Lower leg skin (tissue), 4 donors: ENCODE results near the gene RBL1. TPM values are rescaled to one million over a fixed set of nuclear protein-coding genes. Genes with fewer than 3 reads are reported as not detected.

Experiments used
- DNase-seq, 2 donors: peaks; one replicate each; pipeline ENCODE4 v3.0.0-alpha.2; 2019; ENCODE audit warnings: low spot score in 2 of 2
- H3K4me3 ChIP-seq: fragments of 200-600 bp; sonication (generic); 2 replicates; pipeline ENCODE4 v1.5.1; 2017; ENCODE audit warnings: mild to moderate bottlenecking, low read depth; ENCODE audit not compliant: poor library complexity, severe bottlenecking
- POLR2A ChIP-seq, 2 donors: fragments of 450-650 bp; IDR thresholded peaks; one replicate each; pipeline ENCODE4 v1.6.1; 2016 to 2017; ENCODE audit warnings: antibody characterized with exemption in 2 of 2, mild to moderate bottlenecking in 1 of 2, moderate library complexity in 1 of 2
- WGBS, 2 donors: methylation state at CpG; one replicate each; pipeline ENCODE4 v1.1.5; 2018; 5-methylcytosine and 5-hydroxymethylcytosine counted together
- intact Hi-C: fragments of 100-400 bp; cut with DNase I; formaldehyde crosslinking; loops from one replicate; pipeline ENCODE4 v1.15.0; 2023; ENCODE audit warnings: low total_unique reads
- total RNA-seq, 4 donors: library from RNA; depleted of rRNA; stranded (reverse); fragments of >200 nt; gene quantifications; one replicate each; pipeline ENCODE4 v1.1.0, GENCODE V29; 2016
- TF ChIP-seq, protein P1 (sequence below), 3 donors: fragments of 450-650 bp; IDR thresholded peaks; one replicate each; pipeline ENCODE4 v1.5.1; 2016; ENCODE audit warnings: antibody characterized with exemption in 3 of 3, mild to moderate bottlenecking in 3 of 3, moderate library complexity in 2 of 3

RBL1 gene, protein sequence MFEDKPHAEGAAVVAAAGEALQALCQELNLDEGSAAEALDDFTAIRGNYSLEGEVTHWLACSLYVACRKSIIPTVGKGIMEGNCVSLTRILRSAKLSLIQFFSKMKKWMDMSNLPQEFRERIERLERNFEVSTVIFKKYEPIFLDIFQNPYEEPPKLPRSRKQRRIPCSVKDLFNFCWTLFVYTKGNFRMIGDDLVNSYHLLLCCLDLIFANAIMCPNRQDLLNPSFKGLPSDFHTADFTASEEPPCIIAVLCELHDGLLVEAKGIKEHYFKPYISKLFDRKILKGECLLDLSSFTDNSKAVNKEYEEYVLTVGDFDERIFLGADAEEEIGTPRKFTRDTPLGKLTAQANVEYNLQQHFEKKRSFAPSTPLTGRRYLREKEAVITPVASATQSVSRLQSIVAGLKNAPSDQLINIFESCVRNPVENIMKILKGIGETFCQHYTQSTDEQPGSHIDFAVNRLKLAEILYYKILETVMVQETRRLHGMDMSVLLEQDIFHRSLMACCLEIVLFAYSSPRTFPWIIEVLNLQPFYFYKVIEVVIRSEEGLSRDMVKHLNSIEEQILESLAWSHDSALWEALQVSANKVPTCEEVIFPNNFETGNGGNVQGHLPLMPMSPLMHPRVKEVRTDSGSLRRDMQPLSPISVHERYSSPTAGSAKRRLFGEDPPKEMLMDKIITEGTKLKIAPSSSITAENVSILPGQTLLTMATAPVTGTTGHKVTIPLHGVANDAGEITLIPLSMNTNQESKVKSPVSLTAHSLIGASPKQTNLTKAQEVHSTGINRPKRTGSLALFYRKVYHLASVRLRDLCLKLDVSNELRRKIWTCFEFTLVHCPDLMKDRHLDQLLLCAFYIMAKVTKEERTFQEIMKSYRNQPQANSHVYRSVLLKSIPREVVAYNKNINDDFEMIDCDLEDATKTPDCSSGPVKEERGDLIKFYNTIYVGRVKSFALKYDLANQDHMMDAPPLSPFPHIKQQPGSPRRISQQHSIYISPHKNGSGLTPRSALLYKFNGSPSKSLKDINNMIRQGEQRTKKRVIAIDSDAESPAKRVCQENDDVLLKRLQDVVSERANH
- total RNA-seq, result 1 to 10 TPM; 3.4 to 5.3 (median 4.8) TPM

GRCh38 chr20:37095599-37096414 lies at the start of gene RBL1:
TSS of gene RBL1 (minus strand) at chr20:37095997. CDS start at chr20:37095928, 69 bp downstream.
- TF ChIP-seq POLR2A (IDR thresholded peaks at IDR 0.05), result no peak
- intact Hi-C loops, result no loop called here
- WGBS, 2 donors, result 0% methylated on average over 37 to 42 of the region's 58 CpGs
- H3K4me3 ChIP-seq, result peak within 1 kb of the TSS; percentile 57
- peak; percentile 67 to 94 for DNase-seq

DNA sequence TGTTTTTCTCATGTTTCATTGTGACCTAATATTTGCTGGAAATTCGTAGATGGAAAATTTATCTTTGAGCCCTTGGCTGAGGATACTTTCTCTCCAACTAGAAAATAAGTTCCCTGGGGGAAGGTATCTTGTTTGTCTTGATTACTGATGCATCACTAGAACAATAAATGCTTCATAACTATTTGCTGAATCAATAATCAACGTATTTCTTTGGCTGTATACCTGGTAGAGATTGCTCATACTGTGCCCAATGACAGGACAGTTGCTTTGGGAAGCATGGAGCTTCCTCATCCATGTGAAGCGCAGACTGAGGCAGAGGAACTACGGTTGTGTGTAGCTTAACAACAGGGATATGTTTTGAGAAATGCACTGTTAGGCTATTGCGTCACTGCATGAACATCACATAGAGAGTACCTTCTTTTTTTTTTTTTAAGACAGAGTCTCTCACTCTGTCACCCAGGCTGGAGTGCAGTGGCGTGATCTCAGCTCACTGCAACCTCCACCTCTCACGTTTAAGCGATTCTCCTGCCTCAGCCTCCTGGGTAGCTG lies 49.1 kb upstream of the RBL1 start:
- H3K4me3 ChIP-seq, result no peak overlapping the region
- no peak for TF ChIP-seq POLR2A (IDR thresholded peaks at IDR 0.05)
- TF ChIP-seq, protein P1, sequence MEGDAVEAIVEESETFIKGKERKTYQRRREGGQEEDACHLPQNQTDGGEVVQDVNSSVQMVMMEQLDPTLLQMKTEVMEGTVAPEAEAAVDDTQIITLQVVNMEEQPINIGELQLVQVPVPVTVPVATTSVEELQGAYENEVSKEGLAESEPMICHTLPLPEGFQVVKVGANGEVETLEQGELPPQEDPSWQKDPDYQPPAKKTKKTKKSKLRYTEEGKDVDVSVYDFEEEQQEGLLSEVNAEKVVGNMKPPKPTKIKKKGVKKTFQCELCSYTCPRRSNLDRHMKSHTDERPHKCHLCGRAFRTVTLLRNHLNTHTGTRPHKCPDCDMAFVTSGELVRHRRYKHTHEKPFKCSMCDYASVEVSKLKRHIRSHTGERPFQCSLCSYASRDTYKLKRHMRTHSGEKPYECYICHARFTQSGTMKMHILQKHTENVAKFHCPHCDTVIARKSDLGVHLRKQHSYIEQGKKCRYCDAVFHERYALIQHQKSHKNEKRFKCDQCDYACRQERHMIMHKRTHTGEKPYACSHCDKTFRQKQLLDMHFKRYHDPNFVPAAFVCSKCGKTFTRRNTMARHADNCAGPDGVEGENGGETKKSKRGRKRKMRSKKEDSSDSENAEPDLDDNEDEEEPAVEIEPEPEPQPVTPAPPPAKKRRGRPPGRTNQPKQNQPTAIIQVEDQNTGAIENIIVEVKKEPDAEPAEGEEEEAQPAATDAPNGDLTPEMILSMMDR (IDR thresholded peaks at IDR 0.05), result no peak
- DNase-seq, result no peak
- WGBS, 2 donors, result 88 to 89% methylated on average over 8 of the region's 8 CpGs
- intact Hi-C loops, result no loop called here

GRCh38 chr20:37142708-37143107 lies 46.9 kb upstream of the RBL1 start:
- no peak for DNase-seq
- intact Hi-C loops, result no loop called here
- H3K4me3 ChIP-seq, result no peak overlapping the region
- WGBS, 2 donors, result 91 to 93% methylated on average over 3 of the region's 3 CpGs
- TF ChIP-seq, protein P1 (IDR thresholded peaks at IDR 0.05), result no peak
- no peak for TF ChIP-seq POLR2A (IDR thresholded peaks at IDR 0.05)

GRCh38 chr20:37137547-37137946 lies 41.8 kb upstream of the RBL1 start:
- no peak overlapping the region for H3K4me3 ChIP-seq
- WGBS, 2 donors, result 93 to 97% methylated on average over 4 of the region's 4 CpGs
- intact Hi-C loops, result no loop called here
- TF ChIP-seq POLR2A (IDR thresholded peaks at IDR 0.05), result no peak
- TF ChIP-seq, protein P1 (IDR thresholded peaks at IDR 0.05), result no peak
- DNase-seq, result no peak

DNA sequence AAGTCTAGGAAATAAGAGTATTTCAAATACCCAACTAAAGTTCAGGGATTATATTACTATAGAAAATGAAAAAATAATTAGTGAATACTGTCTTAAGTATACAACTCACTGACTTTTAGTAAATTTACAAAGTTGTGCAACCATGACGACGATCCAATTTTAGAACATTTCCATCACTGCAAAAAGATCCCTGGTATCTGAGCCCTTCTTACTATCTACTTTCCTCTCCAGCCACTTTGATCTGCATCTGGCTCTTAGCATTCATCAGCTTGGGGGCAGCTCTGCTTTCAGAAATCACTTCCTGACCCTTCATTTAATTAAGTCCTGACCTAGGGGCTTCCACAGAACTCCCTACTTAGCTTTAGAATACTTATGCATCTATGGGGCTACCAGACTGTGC lies 38.2 kb upstream of the RBL1 start:
- 94 to 99% methylated on average over 2 of the region's 2 CpGs for WGBS, 2 donors
- TF ChIP-seq, protein P1 (IDR thresholded peaks at IDR 0.05), result no peak
- no peak for TF ChIP-seq POLR2A (IDR thresholded peaks at IDR 0.05)
- no peak overlapping the region for H3K4me3 ChIP-seq
- DNase-seq, result no peak
- intact Hi-C loops, result no loop called here
